ENCODE data around the gene KRT4.

- no peak for TF ChIP-seq CTCF (IDR thresholded peaks at IDR 0.05; ENCODE audit: poor library complexity)
- TF ChIP-seq EZH2phosphoT487 (IDR thresholded peaks at IDR 0.05; ENCODE audit: low read depth, severe bottlenecking, unreplicated experiment) = no peak
Observed at GRCh38 chr12:52832451-52832850, 18.5 kb upstream of the KRT4 start.
